Left lung (tissue), 10 donors: ENCODE results near the gene MOB3C. TPM values are rescaled to one million over a fixed set of nuclear protein-coding genes. Genes with fewer than 3 reads are reported as not detected.

Source experiments
- ATAC-seq: fragments of 200-7000 bp; cut with Tn5 transposase; one replicate; pipeline ENCODE4 v1.9.1; 2020; ENCODE audit warnings: moderate library complexity
- DNase-seq, 4 donors: peaks; one replicate each; pipeline ENCODE4 v3.0.0-alpha.2; 2013 to 2020
- H3K27ac ChIP-seq, 2 donors: fragments of 200-600 bp; sonication (generic) in 1 of 2; one replicate each; pipeline versions ENCODE4 v1.5.0 to v1.8.0; 2020 to 2021
- H3K27me3 ChIP-seq, 2 donors: fragments of 200-600 bp; sonication (generic) in 1 of 2; one replicate each; pipeline versions ENCODE4 v1.5.0 to v1.8.0; 2020 to 2021
- H3K36me3 ChIP-seq, 2 donors: fragments of 200-600 bp; sonication (generic) in 1 of 2; one replicate each; pipeline versions ENCODE4 v1.5.0 to v1.8.0; 2020 to 2021
- H3K4me1 ChIP-seq, 2 donors: fragments of 200-600 bp; one replicate each; pipeline ENCODE4 v1.8.0; 2021
- H3K4me3 ChIP-seq, 2 donors: fragments of 200-600 bp; sonication (generic) in 1 of 2; one replicate each; pipeline versions ENCODE4 v1.5.0 to v1.8.0; 2020 to 2021; ENCODE audit warnings: mild to moderate bottlenecking in 1 of 2
- H3K9me3 ChIP-seq, 2 donors: fragments of 200-600 bp; sonication (generic) in 1 of 2; one replicate each; pipeline versions ENCODE4 v1.5.0 to v1.8.0; 2020 to 2021
- intact Hi-C, 2 donors: fragments of 100-400 bp; cut with DNase I; formaldehyde crosslinking; loops; one replicate each; pipeline versions ENCODE4 v1.11.2 to v1.14.2; 2022
- polyA plus RNA-seq, 6 donors: library from polyadenylated mRNA; unstranded; fragments of 120-200 nt; gene quantifications; one replicate each; pipeline ENCODE4 v1.2.1, GENCODE V29; 2013; ENCODE audit not compliant: insufficient read length in 6 of 6
- total RNA-seq, 2 donors: library from RNA; stranded (reverse); fragmentation: NEBNext Ultra II Directional; extraction: Animal tissue kit (Norgen Biotek cat#: 25700); gene quantifications; one replicate each; pipeline ENCODE4 v1.2.1, GENCODE V29; 2021
- TF ChIP-seq, protein P1 (sequence below), 2 donors: fragments of 200-600 bp; sonication (generic) in 1 of 2; IDR thresholded peaks; one replicate each; pipeline versions ENCODE4 v1.5.0 to v1.8.0; 2021; ENCODE audit warnings: antibody characterized with exemption in 2 of 2
- donor health status: DM: no; HTN: yes; CAD: no.
- donor health status: DM: no; HTN: no; CAD: no.

The MOB3C gene
- total and polyA plus RNA-seq, 8 donors = 16.0 to 21.3 (median 18.4) TPM

- Histone ChIP-seq H3K36me3 (no peaks in the 10 kb centered on the region), H3K4me3 (no peak overlapping the region), H3K4me1 (peaks cover 12 to 32% of the 10 kb centered on the region in 2 donors), H3K27ac (no peak overlapping the region), H3K9me3 (no peaks in the 10 kb centered on the region), H3K27me3 (no peaks in the 10 kb centered on the region)
- TF ChIP-seq, protein P1, sequence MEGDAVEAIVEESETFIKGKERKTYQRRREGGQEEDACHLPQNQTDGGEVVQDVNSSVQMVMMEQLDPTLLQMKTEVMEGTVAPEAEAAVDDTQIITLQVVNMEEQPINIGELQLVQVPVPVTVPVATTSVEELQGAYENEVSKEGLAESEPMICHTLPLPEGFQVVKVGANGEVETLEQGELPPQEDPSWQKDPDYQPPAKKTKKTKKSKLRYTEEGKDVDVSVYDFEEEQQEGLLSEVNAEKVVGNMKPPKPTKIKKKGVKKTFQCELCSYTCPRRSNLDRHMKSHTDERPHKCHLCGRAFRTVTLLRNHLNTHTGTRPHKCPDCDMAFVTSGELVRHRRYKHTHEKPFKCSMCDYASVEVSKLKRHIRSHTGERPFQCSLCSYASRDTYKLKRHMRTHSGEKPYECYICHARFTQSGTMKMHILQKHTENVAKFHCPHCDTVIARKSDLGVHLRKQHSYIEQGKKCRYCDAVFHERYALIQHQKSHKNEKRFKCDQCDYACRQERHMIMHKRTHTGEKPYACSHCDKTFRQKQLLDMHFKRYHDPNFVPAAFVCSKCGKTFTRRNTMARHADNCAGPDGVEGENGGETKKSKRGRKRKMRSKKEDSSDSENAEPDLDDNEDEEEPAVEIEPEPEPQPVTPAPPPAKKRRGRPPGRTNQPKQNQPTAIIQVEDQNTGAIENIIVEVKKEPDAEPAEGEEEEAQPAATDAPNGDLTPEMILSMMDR (IDR thresholded peaks at IDR 0.05) = no peak
- intact Hi-C loops = no loop called here
- ATAC-seq (no peak), DNase-seq (no peak)
Observed at GRCh38 chr1:46618754-46619415, 2.3 kb upstream of the MOB3C start.

- Histone ChIP-seq H3K9me3 (no peaks in the 10 kb centered on the region), H3K27ac (no peak overlapping the region), H3K4me3 (no peak overlapping the region), H3K36me3 (peaks cover 0 to 3% of the 10 kb centered on the region in 2 donors), H3K27me3 (no peaks in the 10 kb centered on the region), H3K4me1 (peaks cover 21 to 43% of the 10 kb centered on the region in 2 donors)
- TF ChIP-seq, protein P1 (IDR thresholded peaks at IDR 0.05) = no peak
- DNase-seq = no peak
- ATAC-seq = no peak
- intact Hi-C loops = no loop called here
Observed at GRCh38 chr1:46617833-46618232, 1.2 kb upstream of the MOB3C start.

- intact Hi-C loops = no loop called here
- H3K9me3 ChIP-seq = no peaks in the 10 kb centered on the region
- H3K4me3 ChIP-seq = peak overlapping the region; percentile 83 to 86
- peaks cover 0 to 9% of the 10 kb centered on the region in 2 donors for H3K36me3 ChIP-seq
- peak; percentile 24 for ATAC-seq
- TF ChIP-seq, protein P1 (IDR thresholded peaks at IDR 0.05) = no peak
- peak overlapping the region; percentile 84 to 85 for H3K27ac ChIP-seq
- no peak for DNase-seq
- H3K4me1 ChIP-seq = peaks cover 21 to 49% of the 10 kb centered on the region in 2 donors
- H3K27me3 ChIP-seq = no peaks in the 10 kb centered on the region
Observed at GRCh38 chr1:46617108-46617800, 643 bp upstream of the MOB3C start.

GRCh38 chr1:46615735-46616134 is 876 bp downstream of the MOB3C start:
- peak overlapping the region; percentile 84 to 85 for H3K27ac ChIP-seq
- H3K27me3 ChIP-seq = no peaks in the 10 kb centered on the region
- TF ChIP-seq, protein P1 (IDR thresholded peaks at IDR 0.05) = no peak
- H3K4me1 ChIP-seq = peaks cover 21 to 60% of the 10 kb centered on the region in 2 donors
- ATAC-seq (no peak), DNase-seq (no peak)
- intact Hi-C loops = no loop called here
- H3K4me3 ChIP-seq = peak overlapping the region; percentile 83 to 86
- H3K9me3 ChIP-seq = no peaks in the 10 kb centered on the region
- peaks cover 0 to 15% of the 10 kb centered on the region in 2 donors for H3K36me3 ChIP-seq

DNA sequence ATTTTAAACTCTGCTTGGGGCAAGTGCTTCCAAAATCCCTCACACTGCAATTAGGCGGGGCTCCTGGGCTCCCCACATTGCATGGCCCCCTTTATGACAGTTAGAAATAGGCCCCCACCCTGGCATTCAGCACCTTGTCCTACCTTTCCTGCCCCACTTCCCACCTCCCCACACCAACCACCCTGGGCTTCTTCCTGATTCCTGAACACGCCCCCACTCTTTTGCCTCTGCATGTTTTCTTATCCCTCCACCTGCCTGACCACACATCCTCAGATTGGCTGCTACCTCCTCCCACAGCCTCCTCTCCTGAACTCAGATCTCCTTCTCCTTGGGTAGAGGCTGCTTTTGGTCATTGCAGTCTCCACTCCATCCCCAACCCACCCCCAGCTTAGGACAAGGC is 1.5 kb downstream of the MOB3C start:
- intact Hi-C loops = no loop called here
- DNase-seq = no peak
- H3K9me3 ChIP-seq = no peaks in the 10 kb centered on the region
- H3K27ac ChIP-seq = peak overlapping the region in 1 of 2 donors; percentile 63
- H3K4me1 ChIP-seq = peaks cover 21 to 60% of the 10 kb centered on the region in 2 donors
- no peak for ATAC-seq
- TF ChIP-seq, protein P1 (IDR thresholded peaks at IDR 0.05) = no peak
- peaks cover 0 to 22% of the 10 kb centered on the region in 2 donors for H3K36me3 ChIP-seq
- H3K4me3 ChIP-seq = peak overlapping the region in 1 of 2 donors; percentile 83
- H3K27me3 ChIP-seq = no peaks in the 10 kb centered on the region
